RWPE1 (cell line): ENCODE data around the gene ANXA1.
A peak's percentile ranks its signal among the peaks of the same experiment; 100 is the strongest.
"Not testable (repeated sequence)": the region's sequence is repeated elsewhere in the genome, so short reads cannot be mapped to it uniquely, and the experiment has no call there.

Experiments
- CTCF ChIA-PET: fragments of 350-600 bp; sonication (Branson Sonifier 250); formaldehyde crosslinking; extraction: SDS; loops from one replicate; lab custom pipeline; 2021; lab: Yijun Ruan, JAX
- POLR2A ChIA-PET: fragments of 400-600 bp; formaldehyde crosslinking; extraction: SDS; loops from one replicate; lab custom pipeline; 2020; ENCODE audit warnings: antibody characterized with exemption; ENCODE audit not compliant: low non-redundant PET; lab: Yijun Ruan, JAX
- DNase-seq: peaks from one replicate; pipeline ENCODE4 v3.0.0; 2012; ENCODE audit warnings: low spot score
- H3K27ac ChIP-seq: fragments of 450-650 bp; 2 replicates; pipeline ENCODE4 v1.5.1; 2017
- TF ChIP-seq, protein P1 (sequence below): fragments of 450-650 bp; conservative IDR thresholded peaks from 2 replicates; pipeline ENCODE4 v1.5.1; 2017; ENCODE audit warnings: low read depth, mild to moderate bottlenecking

ANXA1 gene

DNA sequence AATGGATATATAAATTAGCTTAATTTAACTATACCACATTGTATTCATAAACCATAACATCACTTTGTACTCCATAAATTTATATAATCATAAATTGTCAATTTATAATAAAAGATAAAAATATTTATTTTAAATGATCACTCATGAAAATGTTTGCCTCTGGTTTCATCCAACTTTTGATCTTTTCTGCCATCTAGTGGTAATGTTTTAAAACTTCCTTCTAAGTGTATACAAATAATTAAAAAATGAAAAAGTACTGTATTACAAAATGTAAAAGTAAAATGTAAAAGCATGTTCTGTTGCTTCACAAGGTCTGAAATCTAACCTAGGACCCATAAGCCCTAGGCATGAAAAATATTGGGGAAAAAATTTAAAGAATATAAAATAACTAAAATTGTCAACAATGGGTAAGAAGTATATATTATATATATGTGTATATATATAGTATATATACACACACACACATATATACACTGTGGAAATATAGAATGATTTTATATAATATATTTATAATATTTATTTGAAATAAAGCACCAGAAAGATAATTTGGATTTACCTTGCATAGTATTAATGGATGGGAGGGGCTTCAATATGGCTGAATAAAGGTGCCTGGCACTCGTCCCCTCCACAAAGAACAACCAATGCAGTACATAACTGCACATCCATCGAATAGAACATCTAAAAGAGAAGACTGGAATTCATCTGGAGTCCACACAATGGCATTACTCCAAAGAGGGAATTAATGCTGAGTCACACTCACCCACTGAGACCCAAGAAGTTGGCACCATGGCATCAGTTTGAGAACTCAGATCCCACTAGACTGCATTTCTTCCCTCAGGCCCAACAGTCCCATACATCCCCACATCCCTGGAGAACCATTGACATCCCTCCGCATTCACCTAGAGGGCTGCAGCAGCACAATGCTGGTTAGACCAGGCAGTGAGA, 32.5 kb downstream of the ANXA1 start:
- POLR2A ChIA-PET = no interaction called here
- peak; percentile 30 for DNase-seq
- CTCF ChIA-PET = interaction anchor here (0.8 to 3.5 kb wide), 3 partner anchors 77 to 322 kb away, joined by 3 to 15 read pairs (median 5); no protein-coding TSS in a partner anchor

DNA sequence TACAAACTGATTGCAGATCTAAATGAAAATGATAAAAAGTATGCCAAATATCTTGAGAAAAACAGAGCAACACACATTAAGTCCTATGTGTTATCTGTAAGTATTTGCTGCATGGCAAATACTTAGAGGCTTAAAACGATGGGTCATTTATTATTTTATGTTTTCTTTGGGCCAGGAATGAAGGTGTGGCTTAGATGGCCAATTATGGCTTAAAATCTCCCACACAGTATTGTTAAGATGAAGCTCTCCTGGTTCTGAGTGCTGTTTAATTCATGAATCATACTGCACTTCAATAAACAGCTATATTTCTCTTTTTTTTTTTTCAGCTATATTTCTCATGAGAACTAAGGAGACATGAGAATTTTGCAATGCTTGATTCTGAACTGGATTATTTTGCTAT, 39.4 kb downstream of the ANXA1 start:
- DNase-seq, POLR2A ChIA-PET, CTCF ChIA-PET, H3K27ac ChIP-seq: not testable (repeated sequence)

More for the DNA sequence above, 32.5 kb downstream of the ANXA1 start:
- TF ChIP-seq, protein P1, sequence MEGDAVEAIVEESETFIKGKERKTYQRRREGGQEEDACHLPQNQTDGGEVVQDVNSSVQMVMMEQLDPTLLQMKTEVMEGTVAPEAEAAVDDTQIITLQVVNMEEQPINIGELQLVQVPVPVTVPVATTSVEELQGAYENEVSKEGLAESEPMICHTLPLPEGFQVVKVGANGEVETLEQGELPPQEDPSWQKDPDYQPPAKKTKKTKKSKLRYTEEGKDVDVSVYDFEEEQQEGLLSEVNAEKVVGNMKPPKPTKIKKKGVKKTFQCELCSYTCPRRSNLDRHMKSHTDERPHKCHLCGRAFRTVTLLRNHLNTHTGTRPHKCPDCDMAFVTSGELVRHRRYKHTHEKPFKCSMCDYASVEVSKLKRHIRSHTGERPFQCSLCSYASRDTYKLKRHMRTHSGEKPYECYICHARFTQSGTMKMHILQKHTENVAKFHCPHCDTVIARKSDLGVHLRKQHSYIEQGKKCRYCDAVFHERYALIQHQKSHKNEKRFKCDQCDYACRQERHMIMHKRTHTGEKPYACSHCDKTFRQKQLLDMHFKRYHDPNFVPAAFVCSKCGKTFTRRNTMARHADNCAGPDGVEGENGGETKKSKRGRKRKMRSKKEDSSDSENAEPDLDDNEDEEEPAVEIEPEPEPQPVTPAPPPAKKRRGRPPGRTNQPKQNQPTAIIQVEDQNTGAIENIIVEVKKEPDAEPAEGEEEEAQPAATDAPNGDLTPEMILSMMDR = no peak; the same call in 1 of the 2 replicates
- no peak overlapping the region for H3K27ac ChIP-seq

DNA sequence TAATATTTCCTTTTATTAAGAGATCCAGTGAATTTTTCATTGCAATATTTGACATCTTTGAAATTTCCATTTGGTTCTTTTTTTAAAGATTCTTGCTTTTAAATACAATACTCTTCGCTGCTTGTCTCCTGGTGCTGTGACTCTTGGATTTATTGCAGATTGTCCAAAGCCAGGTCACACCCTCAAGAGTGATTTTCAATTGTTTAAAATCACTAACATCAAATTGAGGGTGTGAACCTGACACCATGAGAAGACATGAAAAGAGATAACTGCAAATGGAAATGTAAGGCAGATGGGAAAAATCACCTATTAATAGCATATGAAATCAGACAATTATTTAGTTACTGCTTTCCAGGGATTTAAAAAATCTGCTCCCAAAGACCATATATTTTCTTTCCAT, 42.6 kb downstream of the ANXA1 start:
- ChIA-PET CTCF (no interaction called here), POLR2A (no interaction called here)
- TF ChIP-seq, protein P1 = no peak
- DNase-seq = no peak
- H3K27ac ChIP-seq = no peak overlapping the region

DNA sequence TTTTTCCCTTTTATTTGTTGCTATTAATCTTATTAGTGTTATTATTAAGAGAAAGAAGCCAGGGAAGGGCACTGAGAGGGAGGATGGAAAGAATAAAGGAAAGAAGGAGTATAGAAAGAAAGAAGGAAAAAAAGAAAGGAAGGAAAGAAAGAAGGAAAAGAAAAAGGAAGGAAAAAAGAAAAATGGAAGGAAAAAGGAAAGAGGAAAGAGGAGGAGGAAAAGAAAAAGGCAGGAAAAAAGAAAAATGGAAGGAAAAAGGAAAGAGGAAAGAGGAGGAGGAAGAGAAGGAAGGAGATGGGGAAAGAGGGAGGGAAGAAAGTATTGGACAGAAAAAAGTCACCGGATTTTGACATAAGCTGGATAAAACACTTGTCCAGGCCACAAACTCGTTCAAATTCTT, 47.8 kb downstream of the ANXA1 start:
- ChIA-PET CTCF (interaction anchor here (0.9 to 1.3 kb wide), 2 partner anchors 14 to 1325 kb away, joined by 4 read pairs; no protein-coding TSS in a partner anchor), POLR2A (no interaction called here)
- TF ChIP-seq, protein P1 = no peak
- no peak overlapping the region for H3K27ac ChIP-seq
- DNase-seq = no peak

DNA sequence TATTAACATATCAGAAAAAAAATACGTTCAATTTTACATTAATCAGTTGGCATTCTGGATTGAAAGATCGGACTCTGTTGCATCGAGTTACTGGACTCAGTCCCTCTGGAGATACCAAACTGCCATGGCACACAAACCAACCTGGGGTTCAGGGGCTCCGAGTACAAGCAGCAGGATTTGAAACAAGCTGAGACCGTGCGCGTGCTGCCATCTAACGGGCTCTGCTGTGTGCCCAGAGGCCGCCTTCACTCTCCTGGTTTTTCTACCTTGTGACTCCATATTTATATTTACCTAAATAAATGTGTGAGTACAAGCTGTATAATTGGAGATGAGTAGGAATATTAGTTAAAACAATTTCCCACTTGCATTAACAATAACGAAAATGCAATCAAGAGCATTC, 48.2 kb downstream of the ANXA1 start:
- H3K27ac ChIP-seq = no peak overlapping the region
- TF ChIP-seq, protein P1 = no peak
- POLR2A ChIA-PET = no interaction called here
- no peak for DNase-seq
- CTCF ChIA-PET = interaction anchor here (0.6 to 1.3 kb wide), 8 partner anchors 14 to 1325 kb away, joined by 3 to 6 read pairs (median 4); no protein-coding TSS in a partner anchor

DNA sequence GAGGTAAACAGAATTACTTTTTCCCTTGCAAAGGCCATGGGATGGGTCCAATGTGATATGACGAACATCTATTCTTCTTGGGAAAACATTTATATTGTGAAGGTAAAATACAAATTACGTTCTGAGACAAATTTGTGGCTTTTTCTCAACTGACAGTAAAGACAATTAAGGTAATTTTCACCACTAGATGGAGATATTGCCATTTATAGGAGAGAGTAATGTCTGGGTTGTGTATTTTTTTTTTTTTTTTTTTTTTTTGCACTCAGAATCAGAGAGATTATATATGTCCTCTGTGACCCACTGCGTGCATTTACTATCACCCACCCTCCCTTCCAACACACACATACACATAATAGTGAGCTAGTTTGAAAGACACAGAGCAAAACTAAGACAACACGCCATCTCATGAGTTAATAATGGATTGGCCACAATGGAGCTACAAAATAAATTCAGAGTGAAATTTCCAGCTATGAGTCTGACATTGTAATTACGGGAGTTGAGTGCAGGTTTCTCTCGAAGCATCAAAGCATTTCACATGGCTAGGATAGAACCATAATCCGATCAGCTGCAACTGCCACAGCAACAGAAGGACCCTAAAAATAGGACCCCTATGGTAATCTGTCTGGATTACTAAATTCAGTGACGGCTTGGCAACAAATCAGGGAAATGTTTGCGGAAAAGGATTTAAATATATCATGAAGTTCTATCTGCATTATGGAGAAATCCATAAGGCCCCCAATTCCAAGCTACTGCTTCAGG, 49.2 kb downstream of the ANXA1 start:
- ChIA-PET POLR2A (no interaction called here), CTCF (interaction anchor here (0.6 to 1.4 kb wide), 24 partner anchors 9 to 1442 kb away, joined by 3 to 7 read pairs (median 4); no protein-coding TSS in a partner anchor)
- H3K27ac ChIP-seq = no peak overlapping the region
- TF ChIP-seq, protein P1 = peak; percentile 71
- peak; percentile 40 for DNase-seq
